ENCODE data around the gene GDPD4. TPM values are rescaled to one million over a fixed set of nuclear protein-coding genes. Genes with fewer than 3 reads are reported as not detected.

Gene GDPD4
- not detected in 2 replicates for total RNA-seq (2014; rRNA removed; shearing (Covaris generic))

GRCh38 chr11:77301510-77301909 lies at the start of gene GDPD4:
GDPD4 (minus strand) TSS chr11:77301686; CDS start chr11:77285137, 16,549 bp downstream.
- DNase-seq (ENCODE audit: low read depth) = no peak

DNA sequence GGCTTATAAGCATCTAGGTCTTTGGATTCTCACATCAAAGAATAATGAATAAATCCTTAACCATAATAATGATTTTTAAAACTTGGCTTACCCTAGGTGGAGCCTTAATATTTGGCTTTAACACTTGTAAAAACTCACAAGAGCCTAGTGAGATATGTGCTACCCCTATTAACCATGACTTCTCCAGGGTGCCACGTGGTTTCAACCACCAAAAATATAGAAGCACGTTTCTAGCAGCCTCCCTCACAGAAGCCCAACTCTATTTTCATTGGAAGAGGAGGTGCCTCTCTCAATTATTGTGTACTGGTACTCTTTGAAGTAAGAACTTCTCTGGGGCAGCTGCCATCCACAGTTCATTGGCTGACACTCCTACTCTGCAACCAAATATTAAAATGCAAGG lies 46.5 kb upstream of the GDPD4 start:
- DNase-seq (ENCODE audit: low read depth) = no peak

DNA sequence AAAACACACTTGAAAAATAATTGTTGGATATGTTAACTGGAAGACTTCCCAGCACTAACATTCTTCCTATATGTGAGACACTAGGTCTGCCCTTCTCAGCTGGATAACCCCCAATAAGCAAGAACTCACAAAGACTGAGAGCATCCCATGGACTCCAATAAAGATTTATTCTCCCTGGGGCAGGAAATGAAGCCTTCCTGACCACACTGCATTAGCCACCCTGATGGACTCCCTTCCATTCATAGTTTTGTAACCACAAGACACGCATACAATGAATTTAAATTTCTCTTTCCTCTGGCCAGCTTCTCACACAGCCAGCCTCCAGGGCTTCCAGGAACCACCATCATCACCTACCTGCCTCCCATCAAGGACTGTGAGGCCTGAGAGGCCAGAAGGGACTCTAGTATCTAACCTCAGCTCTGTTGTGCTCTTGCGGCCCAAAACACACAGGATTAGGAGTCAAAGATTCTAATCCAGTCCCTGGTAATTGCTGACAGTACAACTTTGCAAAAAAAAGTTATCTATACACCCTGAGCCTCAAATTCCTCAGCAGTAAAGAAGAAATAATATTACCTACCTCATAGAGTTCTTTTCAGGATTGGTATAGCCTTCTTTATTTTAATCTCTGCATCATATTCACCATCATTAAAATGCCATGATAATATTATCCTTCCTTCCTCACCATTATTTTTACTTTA lies 45.6 kb upstream of the GDPD4 start:
- DNase-seq (ENCODE audit: low read depth) = peak; percentile 96

GRCh38 chr11:77345621-77346020 lies 44.1 kb upstream of the GDPD4 start:
- peak; percentile 87 for DNase-seq (ENCODE audit: low read depth)

- peak; percentile 11 for DNase-seq (ENCODE audit: low read depth)
Measured at GRCh38 chr11:77340501-77340900, 39.0 kb upstream of the GDPD4 start.

DNA sequence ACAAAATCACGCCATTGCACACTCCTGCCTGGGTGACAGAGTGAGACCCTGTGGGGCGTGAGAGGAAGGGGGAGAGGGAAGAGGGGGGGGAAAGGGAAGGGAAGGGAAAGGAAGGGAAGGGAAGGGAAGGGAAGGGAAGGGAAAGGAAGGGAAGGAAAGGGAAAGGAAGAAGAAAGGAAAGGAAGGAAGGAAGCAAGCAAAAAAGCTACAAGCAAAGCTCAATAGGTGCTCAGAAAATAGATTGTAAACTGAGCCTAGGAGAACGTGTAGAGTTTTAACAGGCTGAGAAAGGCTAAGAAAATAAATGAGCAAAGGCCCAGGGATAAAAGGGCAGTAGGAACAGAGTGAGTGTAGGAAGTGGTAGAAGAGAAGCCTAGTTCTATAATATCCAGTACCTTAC lies 30.8 kb upstream of the GDPD4 start:
- no peak for DNase-seq (ENCODE audit: low read depth)

DNA sequence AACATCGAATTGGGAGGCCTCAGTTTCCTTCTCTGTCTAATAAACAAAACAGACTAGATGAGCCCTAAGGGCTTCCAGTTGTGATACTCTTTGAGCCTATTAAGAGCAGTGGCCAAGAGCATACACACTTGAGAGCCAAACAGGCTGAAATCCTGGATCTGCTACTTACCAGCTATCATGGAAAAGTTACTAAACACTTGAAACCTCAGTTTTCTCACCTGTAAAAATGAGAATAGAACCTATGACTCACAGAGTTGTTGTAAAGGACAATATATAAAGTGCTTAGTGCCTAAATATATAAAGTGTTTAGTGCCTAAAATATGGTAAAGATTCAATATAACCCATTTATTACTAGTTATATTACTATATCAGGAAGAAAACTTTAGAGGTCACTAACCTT lies 23.7 kb upstream of the GDPD4 start:
- no peak for DNase-seq (ENCODE audit: low read depth)

DNA sequence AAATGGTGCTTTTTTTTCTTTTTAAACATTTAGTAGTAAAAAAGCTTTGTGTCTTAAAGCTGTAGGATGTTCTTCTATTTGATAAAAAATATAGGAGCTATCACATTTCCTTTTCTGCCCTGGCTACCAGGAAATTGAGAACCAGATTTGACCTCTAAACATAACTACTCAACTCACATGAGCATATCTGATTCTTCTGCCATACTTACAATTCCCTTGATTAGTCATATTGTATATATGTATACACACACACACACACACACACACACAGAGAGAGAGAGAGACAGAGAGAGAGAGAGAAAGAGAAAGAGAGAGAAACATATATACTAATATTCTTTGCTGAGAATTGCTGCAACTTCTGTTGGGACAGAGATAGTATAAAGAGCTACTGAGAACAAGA lies 23.0 kb upstream of the GDPD4 start:
- no peak for DNase-seq (ENCODE audit: low read depth)

- DNase-seq (ENCODE audit: low read depth) = peak; percentile 53
Measured at GRCh38 chr11:77322926-77323590, 21.6 kb upstream of the GDPD4 start.

- peak; percentile 84 for DNase-seq (ENCODE audit: low read depth)
Measured at GRCh38 chr11:77322506-77322905, 21.0 kb upstream of the GDPD4 start.

GRCh38 chr11:77320351-77320750 lies 18.9 kb upstream of the GDPD4 start:
- no peak for DNase-seq (ENCODE audit: low read depth)

DNA sequence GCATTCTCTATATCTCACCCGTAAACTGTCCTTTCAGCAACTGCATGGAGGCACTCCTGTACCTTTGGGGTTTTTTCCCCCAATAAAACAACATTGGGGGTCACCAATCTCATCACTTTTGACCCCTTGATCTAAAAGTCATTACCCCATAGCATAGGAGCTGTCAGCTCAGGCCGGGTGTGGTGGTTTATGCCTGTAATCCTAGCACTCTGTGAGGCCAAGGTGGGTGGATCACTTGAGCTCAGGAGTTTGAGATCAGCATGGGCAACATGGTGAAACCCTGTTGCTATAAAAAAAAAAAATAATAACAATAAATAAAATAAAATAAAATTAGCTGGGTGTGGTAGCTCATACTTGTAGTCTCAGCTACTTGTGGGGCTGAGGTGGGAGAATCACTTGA lies 17.1 kb upstream of the GDPD4 start:
- DNase-seq (ENCODE audit: low read depth) = no peak

DNA sequence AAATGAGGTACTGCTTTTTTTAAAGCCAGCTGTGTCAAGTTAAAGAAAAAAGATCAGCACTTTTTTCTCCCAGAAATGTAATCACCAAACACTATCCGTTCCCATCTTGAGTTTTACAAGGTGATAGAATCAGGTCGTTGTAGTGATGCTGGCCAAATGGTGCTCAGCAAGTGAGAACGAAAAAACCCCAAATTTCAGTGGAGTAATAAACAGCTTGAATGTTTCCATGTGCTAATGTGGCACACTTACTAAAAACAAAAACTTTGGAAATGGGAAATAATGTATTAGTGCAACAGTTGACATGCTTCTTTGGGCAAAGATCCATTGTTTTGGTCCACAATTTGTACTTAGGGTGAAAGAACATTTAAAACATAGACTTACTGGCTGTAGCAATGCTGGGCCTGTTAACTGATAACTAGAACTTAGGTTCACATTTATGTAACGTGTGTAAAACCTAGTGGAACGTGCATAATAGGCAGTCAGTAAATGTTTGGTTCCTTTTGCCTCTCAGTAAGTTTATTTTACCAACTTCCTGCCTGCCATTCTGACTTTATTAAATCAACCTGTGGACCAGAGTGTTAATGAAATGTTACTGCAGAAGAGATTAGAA lies 15.4 kb upstream of the GDPD4 start:
- DNase-seq (ENCODE audit: low read depth) = no peak

DNA sequence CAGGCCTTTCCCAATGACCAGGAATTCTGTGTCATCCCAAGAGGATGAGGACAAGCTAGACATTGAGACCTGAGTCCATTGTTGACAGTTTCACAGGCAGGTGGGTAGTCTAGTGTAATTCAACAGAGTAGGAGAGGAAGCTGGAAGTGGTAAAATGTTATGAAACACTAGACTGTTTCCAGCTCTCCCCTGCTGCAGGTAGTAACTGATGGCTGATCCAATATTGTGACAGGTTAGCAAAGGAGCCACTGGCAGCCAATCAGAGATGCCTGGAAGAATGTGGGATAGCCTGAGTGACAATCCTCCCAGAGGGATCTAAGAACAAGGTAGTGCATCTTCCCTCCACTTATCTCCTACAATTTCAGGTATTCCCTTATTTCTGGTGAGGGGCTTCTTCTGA lies 10.6 kb upstream of the GDPD4 start:
- no peak for DNase-seq (ENCODE audit: low read depth)

GRCh38 chr11:77311701-77312100 lies 10.2 kb upstream of the GDPD4 start:
- DNase-seq (ENCODE audit: low read depth) = no peak

- no peak for DNase-seq (ENCODE audit: low read depth)
Measured at GRCh38 chr11:77310721-77311120, 9.2 kb upstream of the GDPD4 start.

DNA sequence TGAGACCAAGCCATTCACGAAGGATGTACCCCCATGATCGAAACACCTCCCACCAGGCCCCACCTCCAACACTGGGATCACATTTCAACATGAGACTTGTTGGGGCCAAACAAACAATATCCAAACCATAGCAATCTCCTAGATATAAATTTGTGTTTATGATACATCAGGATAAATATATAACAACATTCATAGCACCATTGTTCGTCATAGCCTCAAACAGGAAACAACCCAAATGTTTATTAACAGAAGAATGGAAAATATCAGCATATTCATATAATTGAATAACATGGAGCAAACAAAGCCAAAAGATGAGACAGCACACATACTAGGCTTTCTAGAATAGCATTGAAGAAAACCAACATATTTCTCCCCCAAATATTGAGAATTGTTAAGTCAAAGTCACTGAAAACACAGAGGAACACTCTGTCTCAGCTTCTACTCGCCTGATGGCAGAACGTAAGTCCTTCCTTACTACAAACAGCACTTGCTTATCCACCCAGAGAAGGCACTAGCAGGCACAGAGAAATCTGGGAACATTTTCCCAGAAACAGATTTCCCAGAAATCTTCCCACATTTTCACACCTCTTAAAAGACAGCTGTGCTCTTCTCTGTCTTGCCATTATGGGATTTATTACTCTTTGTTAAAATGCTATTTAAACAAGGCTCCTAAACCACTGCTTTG lies 8.1 kb upstream of the GDPD4 start:
- no peak for DNase-seq (ENCODE audit: low read depth)

GRCh38 chr11:77308838-77309237 lies 7.4 kb upstream of the GDPD4 start:
- DNase-seq (ENCODE audit: low read depth) = no peak

GRCh38 chr11:77303328-77303727 lies 1.8 kb upstream of the GDPD4 start:
- DNase-seq (ENCODE audit: low read depth) = no peak

DNA sequence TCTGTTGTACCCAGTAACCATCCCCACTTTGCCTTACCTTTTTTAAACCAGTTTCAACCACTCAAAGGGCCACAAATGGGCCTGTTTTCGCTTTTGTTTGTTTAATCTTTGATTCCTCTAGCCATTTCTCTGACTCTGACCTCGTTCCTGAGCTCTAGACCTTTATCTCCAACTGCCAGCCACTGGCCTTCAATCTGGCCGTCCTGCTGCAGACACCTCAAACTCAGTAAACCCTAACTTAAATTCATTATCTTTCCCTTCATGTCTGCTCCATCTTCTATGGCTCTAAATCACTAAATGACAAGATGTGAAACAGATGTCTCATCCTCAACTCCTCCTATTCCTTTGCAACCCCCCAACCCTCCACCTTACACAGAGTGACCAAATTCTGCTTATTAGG lies 1.3 kb upstream of the GDPD4 start:
- DNase-seq (ENCODE audit: low read depth) = no peak

DNA sequence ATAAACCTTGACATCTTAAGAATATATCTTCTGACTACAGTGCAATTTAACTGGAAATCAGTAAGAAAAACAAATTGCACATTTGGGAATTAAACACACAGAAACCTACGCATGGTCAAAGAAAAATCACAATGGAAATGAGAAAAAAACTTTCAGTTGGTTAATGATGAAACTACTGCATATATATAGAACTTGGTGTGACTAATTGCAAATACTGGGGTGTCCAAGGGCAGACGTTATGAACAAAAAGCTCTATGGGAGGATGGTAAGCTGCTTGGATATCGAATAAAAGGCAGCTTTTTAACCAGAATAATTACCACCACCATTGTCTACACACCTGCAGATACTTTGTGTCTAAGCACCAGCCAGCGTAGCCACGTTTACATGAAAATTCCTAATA lies 791 bp downstream of the GDPD4 start:
- no peak for DNase-seq (ENCODE audit: low read depth)

DNA sequence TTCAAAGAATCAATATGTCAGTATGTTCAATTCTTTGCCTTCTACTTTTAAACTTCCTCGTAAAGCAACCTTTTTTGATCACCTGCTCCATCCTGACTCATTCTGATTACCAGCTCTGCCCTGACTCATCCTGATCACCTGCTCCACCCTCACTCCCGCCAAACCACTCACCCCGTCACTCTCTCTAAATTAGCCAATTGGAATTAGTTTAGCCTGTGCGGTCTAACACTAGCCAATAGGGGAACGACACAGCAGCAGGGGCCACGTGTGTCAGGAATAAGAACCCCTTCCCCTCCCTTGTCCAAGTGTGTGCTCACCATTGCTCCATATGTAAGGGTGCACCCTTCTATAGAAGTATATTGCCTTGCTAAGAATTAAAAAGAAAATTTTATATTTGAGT lies 1.5 kb downstream of the GDPD4 start:
- DNase-seq (ENCODE audit: low read depth) = peak; percentile 7

Data from RPMI7951 (cell line).